ENCODE data around the gene SRGAP1. TPM values are rescaled to one million over a fixed set of nuclear protein-coding genes. Genes with fewer than 3 reads are reported as not detected.

The SRGAP1 gene
- total and polyA plus RNA-seq, 2 of the 13 experiments (the other 11 are each of a cell fraction or from before 2014, with no cell fraction given) = 1.6 to 3.4 TPM

GRCh38 chr12:63948211-63948610 lies 103.7 kb downstream of the SRGAP1 start:
- DNase-seq (ENCODE audit: low spot score) (no peak), FAIRE-seq (no peak), ATAC-seq (no peak)
- no peaks in the 10 kb centered on the region for H3K9me3 ChIP-seq (ENCODE audit: low read length)
- TF ChIP-seq ZNF30 (CRISPR knock-in tag; IDR thresholded peaks at IDR 0.05) (no peak), ZNF615 (CRISPR knock-in tag; IDR thresholded peaks at IDR 0.05; ENCODE audit: borderline replicate concordance) (no peak), ATF7-NPFF (CRISPR knock-in tag; IDR thresholded peaks at IDR 0.05; ENCODE audit: low read depth) (no peak), ZNF574 (CRISPR knock-in tag; IDR thresholded peaks at IDR 0.05) (no peak)
- ChIA-PET POLR2A (no interaction called here), CTCF (ENCODE audit: low intra/inter-chr PET ratio, low total read pairs) (no interaction called here)
- no peak overlapping the region for H2AFZ ChIP-seq (ENCODE audit: low read length)
- in situ Hi-C loops (cut with HindIII; ENCODE audit: extremely low pct_ligation_motif_present, low pct_unique_long_range_greater_than_20kb) = no loop called here
- H4K20me1 ChIP-seq (ENCODE audit: insufficient read depth, low read length) = no peaks in the 10 kb centered on the region
- H3K9ac ChIP-seq (ENCODE audit: insufficient read depth, low read depth, low read length) = no peak overlapping the region
- no TSS peak for BruUV-seq (replicated peaks)
- no peaks in the 10 kb centered on the region for H3K27me3 ChIP-seq (ENCODE audit: control insufficient read depth in 1 of 2, insufficient read depth in 2 of 2, low read length in 2 of 2)
- no peak overlapping the region for H3K4me2 ChIP-seq (ENCODE audit: low read depth, low read length)
- H3K27ac ChIP-seq (ENCODE audit: extremely low read length, insufficient read depth, low read length) = no peak overlapping the region
- peaks cover 3% of the 10 kb centered on the region for H3K79me2 ChIP-seq (ENCODE audit: insufficient read depth, low read length)
- no peak overlapping the region for H3K4me3 ChIP-seq (replicated peaks in 1 of 3; ENCODE audit: insufficient read depth in 1 of 3, low read depth in 2 of 3, low read length in 3 of 3)
- H3K4me1 ChIP-seq (ENCODE audit: insufficient read depth, low read length) = peaks cover 50% of the 10 kb centered on the region
- no peaks in the 10 kb centered on the region for H3K36me3 ChIP-seq (replicated peaks in 1 of 2; ENCODE audit: control insufficient read depth in 1 of 2, insufficient read depth in 2 of 2, low read length in 2 of 2)
- intact Hi-C loops (cut with micrococcal nuclease; ENCODE audit: unreplicated experiment) = loop anchor here (10.0 kb wide), 1 partner anchor 103 kb away; the partner anchor contains the start of gene SRGAP1

- no TSS peak for BruUV-seq (replicated peaks)
- intact Hi-C loops (cut with micrococcal nuclease; ENCODE audit: unreplicated experiment) = loop anchor here (10.0 kb wide), 1 partner anchor 105 kb away; the partner anchor contains the start of gene SRGAP1
- POLR2A ChIA-PET = interaction anchor here (0.6 to 0.9 kb wide), 2 partner anchors 60 to 105 kb away, joined by 4 to 6 read pairs; partner anchors contain the start of gene SRGAP1
- TF ChIP-seq NFYB (CRISPR knock-in tag; IDR thresholded peaks at IDR 0.05) = peak; percentile 33; the same call in 1 of the 2 replicates
- no peak for TF ChIP-seq SMARCC2 (IDR thresholded peaks at IDR 0.05)
- no peak for TF ChIP-seq RBM22 (optimal IDR thresholded peaks at IDR 0.05; ENCODE audit: low read length)
- TF ChIP-seq ZNF782 (CRISPR knock-in tag; IDR thresholded peaks at IDR 0.05; ENCODE audit: borderline replicate concordance) = no peak
- 0 out of 2 replicates have a peak, but pooled peaks have one; percentile 29 for TF ChIP-seq ZNF792 (CRISPR knock-in tag; IDR thresholded peaks at IDR 0.05)
- TF ChIP-seq ZNF34 (CRISPR knock-in tag; IDR thresholded peaks at IDR 0.05; ENCODE audit: borderline replicate concordance) = no peak
- peak; percentile 45 for TF ChIP-seq SAP130 (CRISPR knock-in tag; IDR thresholded peaks at IDR 0.05; ENCODE audit: low read depth)
- no peak for TF ChIP-seq ZNF572 (CRISPR knock-in tag; IDR thresholded peaks at IDR 0.05)
- TF ChIP-seq SRY (CRISPR knock-in tag; IDR thresholded peaks at IDR 0.05) = no peak
- no peak for TF ChIP-seq MXI1 (IDR thresholded peaks at IDR 0.05; ENCODE audit: borderline replicate concordance, low read depth, low read length)
- TF ChIP-seq NPAS2 (CRISPR knock-in tag; IDR thresholded peaks at IDR 0.05; ENCODE audit: borderline replicate concordance) = no peak
- TF ChIP-seq ETV6 (CRISPR knock-in tag; conservative IDR thresholded peaks at IDR 0.05) = no peak
- TF ChIP-seq REPIN1 (CRISPR knock-in tag; IDR thresholded peaks at IDR 0.05; ENCODE audit: borderline replicate concordance, low read depth) = no peak
- TF ChIP-seq IKZF4 (CRISPR knock-in tag; IDR thresholded peaks at IDR 0.05; ENCODE audit: borderline replicate concordance, low read depth, not compliant biosample characterization) = no peak
These were observed 105.4 kb downstream of the SRGAP1 start for GRCh38 chr12:63949902-63950301.

More at GRCh38 chr12:63949902-63950301, 105.4 kb downstream of the SRGAP1 start:
- Histone ChIP-seq H3K27me3 (ENCODE audit: control insufficient read depth in 1 of 2, insufficient read depth in 2 of 2, low read length in 2 of 2) (no peaks in the 10 kb centered on the region), H3K9me3 (ENCODE audit: low read length) (no peaks in the 10 kb centered on the region), H3K4me2 (ENCODE audit: low read depth, low read length) (peak overlapping the region; percentile 57), H3K4me1 (ENCODE audit: insufficient read depth, low read length) (peaks cover 33% of the 10 kb centered on the region), H3K9ac (ENCODE audit: insufficient read depth, low read depth, low read length) (peak overlapping the region; percentile 32), H4K20me1 (ENCODE audit: insufficient read depth, low read length) (no peaks in the 10 kb centered on the region), H3K36me3 (replicated peaks in 1 of 2; ENCODE audit: control insufficient read depth in 1 of 2, insufficient read depth in 2 of 2, low read length in 2 of 2) (no peaks in the 10 kb centered on the region), H2AFZ (ENCODE audit: low read length) (peak overlapping the region; percentile 24), H3K27ac (ENCODE audit: extremely low read length, insufficient read depth, low read length) (peak overlapping the region; percentile 69), H3K4me3 (replicated peaks in 1 of 3; ENCODE audit: insufficient read depth in 1 of 3, low read depth in 2 of 3, low read length in 3 of 3) (peak overlapping the region in 1 of 3 experiments; percentile 13; a peak in 1 of 6 replicates), H3K79me2 (ENCODE audit: insufficient read depth, low read length) (peaks cover 3% of the 10 kb centered on the region)
- in situ Hi-C loops (cut with HindIII; ENCODE audit: extremely low pct_ligation_motif_present, low pct_unique_long_range_greater_than_20kb) = no loop called here
- 8% methylated on average over 2 of the region's 2 CpGs for WGBS (ENCODE audit: low lambda C conversion rate)
- CTCF ChIA-PET (ENCODE audit: low intra/inter-chr PET ratio, low total read pairs) = no interaction called here
- FAIRE-seq (peak; percentile 46), DNase-seq (ENCODE audit: low spot score) (peak; percentile 81), ATAC-seq (peak; percentile 92)
